RWPE1 (cell line): ENCODE results near the gene DHRS2.

Experiments used
- CTCF ChIA-PET: fragments of 350-600 bp; sonication (Branson Sonifier 250); formaldehyde crosslinking; extraction: SDS; loops from one replicate; lab custom pipeline; 2021; lab: Yijun Ruan, JAX
- POLR2A ChIA-PET: fragments of 400-600 bp; formaldehyde crosslinking; extraction: SDS; loops from one replicate; lab custom pipeline; 2020; ENCODE audit warnings: antibody characterized with exemption; ENCODE audit not compliant: low non-redundant PET; lab: Yijun Ruan, JAX
- DNase-seq: peaks from one replicate; pipeline ENCODE4 v3.0.0; 2012; ENCODE audit warnings: low spot score
- H3K27ac ChIP-seq: fragments of 450-650 bp; 2 replicates; pipeline ENCODE4 v1.5.1; 2017
- CTCF ChIP-seq: fragments of 450-650 bp; conservative IDR thresholded peaks from 2 replicates; pipeline ENCODE4 v1.5.1; 2017; ENCODE audit warnings: low read depth, mild to moderate bottlenecking

Gene DHRS2

GRCh38 chr14:23610815-23611289 lies 25.3 kb upstream of the DHRS2 start:
- ChIA-PET POLR2A (no interaction called here), CTCF (no interaction called here)
- no peak for DNase-seq
- H3K27ac ChIP-seq, result no peak overlapping the region
- TF ChIP-seq CTCF, result no peak

- no peak for TF ChIP-seq CTCF
- POLR2A ChIA-PET, result interaction anchor here (0.7 kb wide), 1 partner anchor 65 kb away, joined by 3 read pairs; no protein-coding TSS in a partner anchor
- CTCF ChIA-PET, result interaction anchor here (0.6 to 1.5 kb wide), 4 partner anchors 19 to 773 kb away, joined by 3 to 7 read pairs (median 4); no protein-coding TSS in a partner anchor
- DNase-seq, result no peak
- no peak overlapping the region for H3K27ac ChIP-seq
Measured at GRCh38 chr14:23612354-23612732, 23.8 kb upstream of the DHRS2 start.

- no peak for DNase-seq
- H3K27ac ChIP-seq, result no peak overlapping the region
- CTCF ChIA-PET, result interaction anchor here (1.1 to 1.5 kb wide), 2 partner anchors 19 to 24 kb away, joined by 3 to 7 read pairs; no protein-coding TSS in a partner anchor
- TF ChIP-seq CTCF, result no peak
- POLR2A ChIA-PET, result interaction anchor here (0.7 kb wide), 1 partner anchor 64 kb away, joined by 3 read pairs; no protein-coding TSS in a partner anchor
Measured at GRCh38 chr14:23612802-23613201, 23.4 kb upstream of the DHRS2 start.

- H3K27ac ChIP-seq, result no peak overlapping the region
- ChIA-PET POLR2A (interaction anchor here (0.7 kb wide), 1 partner anchor 63 kb away, joined by 3 read pairs; no protein-coding TSS in a partner anchor), CTCF (interaction anchor here (1.1 to 1.5 kb wide), 2 partner anchors 18 to 24 kb away, joined by 3 to 7 read pairs; no protein-coding TSS in a partner anchor)
- no peak for TF ChIP-seq CTCF
- no peak for DNase-seq
Measured at GRCh38 chr14:23613242-23614070, 22.7 kb upstream of the DHRS2 start.

GRCh38 chr14:23614395-23614828 lies 21.8 kb upstream of the DHRS2 start:
- CTCF ChIA-PET, result no interaction called here
- no peak for TF ChIP-seq CTCF

GRCh38 chr14:23615856-23616255 lies 20.3 kb upstream of the DHRS2 start:
- DNase-seq, result no peak
- CTCF ChIA-PET, result no interaction called here
- no peak overlapping the region for H3K27ac ChIP-seq
- no peak for TF ChIP-seq CTCF
- POLR2A ChIA-PET, result no interaction called here

More at GRCh38 chr14:23614395-23614828, 21.8 kb upstream of the DHRS2 start:
- no peak overlapping the region for H3K27ac ChIP-seq
- no peak for DNase-seq
- POLR2A ChIA-PET, result no interaction called here
